Effector memory CD4-positive, alpha-beta T cell (primary cell): ENCODE measurements around the gene TRIP13.

ENCODE experiments used
- DNase-seq, 3 donors: peaks; one replicate each; pipeline ENCODE4 v3.0.0-alpha.2; 2020
- H3K27ac ChIP-seq: 2 replicates; pipeline ENCODE4 v1.7.0; 2013; ENCODE audit warnings: mild to moderate bottlenecking, low read length, moderate library complexity; ENCODE audit not compliant: insufficient read depth, poor library complexity, severe bottlenecking
- H3K27me3 ChIP-seq: replicated peaks from 2 replicates; pipeline ENCODE4 v1.7.0; 2013; ENCODE audit warnings: mild to moderate bottlenecking, low read length; ENCODE audit not compliant: insufficient read depth, control insufficient read depth, poor library complexity, severe bottlenecking
- H3K36me3 ChIP-seq: 2 replicates; pipeline ENCODE4 v1.7.0; 2013; ENCODE audit warnings: mild to moderate bottlenecking, low read length, moderate library complexity; ENCODE audit not compliant: control insufficient read depth, insufficient read depth
- H3K4me1 ChIP-seq: 2 replicates; pipeline ENCODE4 v1.7.0; 2013; ENCODE audit warnings: low read length, mild to moderate bottlenecking; ENCODE audit not compliant: control insufficient read depth, insufficient read depth, poor library complexity, severe bottlenecking
- H3K4me3 ChIP-seq: 2 replicates; pipeline ENCODE4 v1.7.0; 2013; ENCODE audit warnings: low read length, low read depth, mild to moderate bottlenecking; ENCODE audit not compliant: insufficient read depth, poor library complexity, severe bottlenecking
- H3K9me3 ChIP-seq: 2 replicates; pipeline ENCODE4 v1.7.0; 2013; ENCODE audit warnings: mild to moderate bottlenecking, low read length, moderate library complexity; ENCODE audit not compliant: control insufficient read depth

Gene TRIP13

GRCh38 chr5:854966-855743 is 37.5 kb upstream of the TRIP13 start:
- Histone ChIP-seq H3K4me1 (no peaks in the 10 kb centered on the region), H3K4me3 (no peak overlapping the region), H3K27me3 (no peaks in the 10 kb centered on the region), H3K9me3 (no peaks in the 10 kb centered on the region), H3K27ac (no peak overlapping the region), H3K36me3 (no peaks in the 10 kb centered on the region)
- no peak for DNase-seq

- no peaks in the 10 kb centered on the region for H3K36me3 ChIP-seq
- DNase-seq, result no peak
- no peaks in the 10 kb centered on the region for H3K4me1 ChIP-seq
These were observed 36.7 kb upstream of the TRIP13 start for GRCh38 chr5:855771-856530.

GRCh38 chr5:856531-857425 is 35.9 kb upstream of the TRIP13 start:
- no peaks in the 10 kb centered on the region for H3K36me3 ChIP-seq
- no peak overlapping the region for H3K27ac ChIP-seq
- H3K27me3 ChIP-seq, result no peaks in the 10 kb centered on the region
- DNase-seq, result no peak
- no peaks in the 10 kb centered on the region for H3K4me1 ChIP-seq
- H3K4me3 ChIP-seq, result no peak overlapping the region
- no peaks in the 10 kb centered on the region for H3K9me3 ChIP-seq

More at GRCh38 chr5:855771-856530, 36.7 kb upstream of the TRIP13 start:
- Histone ChIP-seq H3K27ac (no peak overlapping the region), H3K27me3 (no peaks in the 10 kb centered on the region), H3K4me3 (no peak overlapping the region), H3K9me3 (no peaks in the 10 kb centered on the region)

- no peaks in the 10 kb centered on the region for H3K27me3 ChIP-seq
These were observed 34.0 kb upstream of the TRIP13 start for GRCh38 chr5:858726-859125.

GRCh38 chr5:859391-859790 is 33.3 kb upstream of the TRIP13 start:
- H3K9me3 ChIP-seq, result no peaks in the 10 kb centered on the region
- no peaks in the 10 kb centered on the region for H3K4me1 ChIP-seq
- H3K27ac ChIP-seq, result no peak overlapping the region
- peaks cover 17% of the 10 kb centered on the region for H3K36me3 ChIP-seq
- no peaks in the 10 kb centered on the region for H3K27me3 ChIP-seq
- H3K4me3 ChIP-seq, result no peak overlapping the region
- DNase-seq, result no peak

More at GRCh38 chr5:858726-859125, 34.0 kb upstream of the TRIP13 start:
- Histone ChIP-seq H3K27ac (no peak overlapping the region), H3K4me3 (no peak overlapping the region), H3K4me1 (no peaks in the 10 kb centered on the region), H3K36me3 (peaks cover 10% of the 10 kb centered on the region), H3K9me3 (no peaks in the 10 kb centered on the region)
- DNase-seq, result no peak

- Histone ChIP-seq H3K36me3 (peaks cover 21% of the 10 kb centered on the region), H3K9me3 (no peaks in the 10 kb centered on the region), H3K4me3 (no peak overlapping the region), H3K27ac (no peak overlapping the region), H3K27me3 (no peaks in the 10 kb centered on the region), H3K4me1 (no peaks in the 10 kb centered on the region)
- no peak for DNase-seq
These were observed 32.8 kb upstream of the TRIP13 start for GRCh38 chr5:859798-860296.

GRCh38 chr5:860506-861150 is 32.1 kb upstream of the TRIP13 start:
- Histone ChIP-seq H3K9me3 (no peaks in the 10 kb centered on the region), H3K27ac (no peak overlapping the region), H3K36me3 (peaks cover 29% of the 10 kb centered on the region), H3K27me3 (no peaks in the 10 kb centered on the region), H3K4me1 (no peaks in the 10 kb centered on the region), H3K4me3 (no peak overlapping the region)
- DNase-seq, result no peak

- H3K36me3 ChIP-seq, result peaks cover 39% of the 10 kb centered on the region
- no peaks in the 10 kb centered on the region for H3K27me3 ChIP-seq
- H3K27ac ChIP-seq, result no peak overlapping the region
- no peaks in the 10 kb centered on the region for H3K4me1 ChIP-seq
- H3K4me3 ChIP-seq, result no peak overlapping the region
- DNase-seq, result no peak
- no peaks in the 10 kb centered on the region for H3K9me3 ChIP-seq
These were observed 31.0 kb upstream of the TRIP13 start for GRCh38 chr5:861442-862366.
